ENCODE data around the gene MLXIP.

DNA sequence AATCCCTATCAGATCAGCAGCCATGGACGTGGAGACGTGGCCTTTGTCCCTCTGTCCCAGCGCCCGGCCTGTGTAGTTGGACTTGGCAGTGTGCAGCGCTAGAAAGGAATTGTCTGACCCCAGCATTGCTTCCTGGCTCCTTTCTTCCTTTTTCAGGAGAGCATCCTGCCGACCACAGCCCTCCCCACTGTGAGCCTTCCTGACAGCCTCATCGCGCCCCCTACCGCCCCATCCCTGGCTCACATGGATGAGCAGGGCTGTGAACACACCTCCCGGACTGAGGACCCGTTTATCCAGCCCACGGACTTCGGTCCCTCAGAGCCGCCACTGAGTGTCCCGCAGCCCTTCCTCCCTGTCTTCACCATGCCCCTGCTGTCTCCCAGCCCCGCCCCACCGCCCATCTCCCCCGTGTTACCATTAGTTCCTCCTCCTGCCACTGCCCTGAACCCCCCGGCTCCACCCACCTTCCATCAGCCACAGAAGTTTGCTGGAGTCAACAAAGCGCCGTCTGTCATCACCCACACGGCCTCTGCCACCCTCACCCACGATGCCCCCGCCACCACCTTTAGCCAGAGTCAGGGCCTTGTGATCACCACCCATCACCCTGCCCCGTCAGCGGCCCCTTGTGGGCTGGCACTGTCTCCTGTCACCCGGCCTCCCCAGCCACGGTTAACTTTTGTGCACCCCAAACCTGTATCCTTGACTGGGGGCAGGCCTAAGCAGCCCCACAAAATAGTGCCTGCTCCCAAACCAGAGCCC is 54.8 kb downstream of the MLXIP start:
- TF ChIP-seq EZH2phosphoT487 (IDR thresholded peaks at IDR 0.05; ENCODE audit: borderline replicate concordance, low read depth, low read length) = no peak
- TF ChIP-seq, protein P1, sequence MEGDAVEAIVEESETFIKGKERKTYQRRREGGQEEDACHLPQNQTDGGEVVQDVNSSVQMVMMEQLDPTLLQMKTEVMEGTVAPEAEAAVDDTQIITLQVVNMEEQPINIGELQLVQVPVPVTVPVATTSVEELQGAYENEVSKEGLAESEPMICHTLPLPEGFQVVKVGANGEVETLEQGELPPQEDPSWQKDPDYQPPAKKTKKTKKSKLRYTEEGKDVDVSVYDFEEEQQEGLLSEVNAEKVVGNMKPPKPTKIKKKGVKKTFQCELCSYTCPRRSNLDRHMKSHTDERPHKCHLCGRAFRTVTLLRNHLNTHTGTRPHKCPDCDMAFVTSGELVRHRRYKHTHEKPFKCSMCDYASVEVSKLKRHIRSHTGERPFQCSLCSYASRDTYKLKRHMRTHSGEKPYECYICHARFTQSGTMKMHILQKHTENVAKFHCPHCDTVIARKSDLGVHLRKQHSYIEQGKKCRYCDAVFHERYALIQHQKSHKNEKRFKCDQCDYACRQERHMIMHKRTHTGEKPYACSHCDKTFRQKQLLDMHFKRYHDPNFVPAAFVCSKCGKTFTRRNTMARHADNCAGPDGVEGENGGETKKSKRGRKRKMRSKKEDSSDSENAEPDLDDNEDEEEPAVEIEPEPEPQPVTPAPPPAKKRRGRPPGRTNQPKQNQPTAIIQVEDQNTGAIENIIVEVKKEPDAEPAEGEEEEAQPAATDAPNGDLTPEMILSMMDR (conservative IDR thresholded peaks at IDR 0.05; ENCODE audit: low read length) = no peak

Measured in OCI-LY7 (cell line).